G401.6 (cell line): Measurements from ENCODE around the gene RRP8.

ENCODE experiments used
- FAIRE-seq: peaks from 2 replicates; lab custom pipeline; 2012; peaks lifted over from hg19 to GRCh38; lab: Jason Lieb, UNC

RRP8 gene

GRCh38 chr11:6567371-6567745 is 36.1 kb downstream of the RRP8 start:
- FAIRE-seq = no peak

DNA sequence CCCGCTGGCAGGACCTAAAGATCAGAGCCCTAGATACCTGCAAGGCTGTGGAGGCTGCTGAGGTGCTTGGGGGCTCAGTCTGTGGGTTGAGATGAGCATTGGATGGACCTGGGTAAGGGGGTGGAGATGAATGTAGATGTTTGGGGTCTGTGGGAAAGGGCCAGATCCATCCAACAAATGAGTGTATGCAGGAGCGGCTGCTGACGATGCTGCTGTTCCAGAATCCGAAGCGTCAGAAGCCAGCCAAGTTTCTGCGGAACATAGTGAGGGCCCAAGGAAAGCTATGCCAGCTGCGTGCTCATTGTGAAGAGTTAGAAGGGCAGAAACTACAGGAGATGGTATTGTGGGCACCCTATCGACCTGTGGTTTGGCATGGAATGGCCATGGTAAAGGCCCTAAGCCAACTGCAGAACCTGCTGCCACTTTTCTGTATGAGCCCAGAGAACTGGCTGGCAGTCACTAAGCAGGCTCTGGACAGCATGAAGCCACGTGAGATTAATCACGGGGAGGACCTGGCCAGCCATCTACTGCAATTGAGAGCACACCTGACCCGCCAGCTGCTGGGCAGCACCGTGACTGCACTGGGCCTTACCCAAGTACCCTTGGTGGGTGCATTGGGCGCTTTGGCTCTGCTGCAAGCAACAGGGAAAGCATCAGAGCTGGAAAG is 36.6 kb downstream of the RRP8 start:
- no peak for FAIRE-seq

DNA sequence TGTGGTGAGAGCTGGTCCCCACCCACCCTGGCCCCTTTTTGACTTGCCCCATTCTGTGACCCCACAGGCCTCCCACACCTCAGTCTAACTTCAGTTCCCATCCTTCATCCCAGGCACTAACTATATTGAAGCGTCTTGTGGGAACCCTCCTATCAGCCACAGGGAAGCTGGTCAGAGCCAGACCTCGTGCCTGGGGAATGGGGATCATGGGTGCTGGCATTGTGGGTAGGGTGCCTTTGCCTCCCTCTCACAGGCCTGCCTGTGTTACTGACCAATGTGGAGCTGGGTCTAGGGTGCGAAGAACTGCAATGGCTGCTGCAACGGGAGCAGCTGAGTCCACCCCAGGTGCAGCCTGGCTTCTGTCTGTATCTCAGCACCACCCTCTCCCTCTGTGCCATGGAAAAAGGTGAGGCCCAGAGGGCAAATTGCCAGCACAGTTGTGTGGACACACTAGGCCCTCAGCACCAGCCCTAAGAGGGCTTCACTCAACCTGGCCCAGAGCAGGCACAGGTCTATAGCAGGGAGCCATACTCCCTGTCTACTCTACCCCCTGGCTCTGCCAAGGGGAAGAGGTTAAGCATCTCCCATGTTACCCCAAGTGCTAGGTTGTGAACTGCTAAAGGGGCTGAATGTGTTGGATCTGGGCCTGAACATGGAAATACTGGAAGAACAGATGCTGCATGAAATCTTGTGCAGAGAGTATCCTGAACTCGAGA is 37.3 kb downstream of the RRP8 start:
- FAIRE-seq = no peak

GRCh38 chr11:6565325-6565724 is 38.1 kb downstream of the RRP8 start:
- no peak for FAIRE-seq

DNA sequence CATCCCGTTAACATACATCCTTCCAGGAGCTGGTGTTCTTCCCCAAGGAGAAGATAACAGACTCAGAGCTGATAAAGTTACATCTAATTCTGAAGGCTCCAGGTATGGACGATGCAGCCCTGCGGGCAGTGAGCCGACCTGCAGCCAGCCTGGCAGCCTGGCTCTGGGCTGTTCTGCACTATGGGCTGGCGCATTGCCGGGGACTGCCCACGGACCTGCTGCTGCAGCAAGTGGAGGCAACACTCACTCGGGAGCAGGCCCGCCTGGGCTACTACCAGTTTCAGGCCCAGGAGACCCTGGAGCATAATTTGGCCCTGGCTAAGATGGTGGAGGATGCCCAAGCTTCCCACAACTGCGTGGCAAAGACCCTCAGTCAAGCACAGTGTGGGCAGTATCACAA is 39.7 kb downstream of the RRP8 start:
- no peak for FAIRE-seq

- FAIRE-seq = no peak
Observed at GRCh38 chr11:6563121-6563619, 40.2 kb downstream of the RRP8 start.

GRCh38 chr11:6561288-6561687 is 42.1 kb downstream of the RRP8 start:
- no peak for FAIRE-seq

GRCh38 chr11:6559369-6559768 is 44.0 kb downstream of the RRP8 start:
- FAIRE-seq = no peak

DNA sequence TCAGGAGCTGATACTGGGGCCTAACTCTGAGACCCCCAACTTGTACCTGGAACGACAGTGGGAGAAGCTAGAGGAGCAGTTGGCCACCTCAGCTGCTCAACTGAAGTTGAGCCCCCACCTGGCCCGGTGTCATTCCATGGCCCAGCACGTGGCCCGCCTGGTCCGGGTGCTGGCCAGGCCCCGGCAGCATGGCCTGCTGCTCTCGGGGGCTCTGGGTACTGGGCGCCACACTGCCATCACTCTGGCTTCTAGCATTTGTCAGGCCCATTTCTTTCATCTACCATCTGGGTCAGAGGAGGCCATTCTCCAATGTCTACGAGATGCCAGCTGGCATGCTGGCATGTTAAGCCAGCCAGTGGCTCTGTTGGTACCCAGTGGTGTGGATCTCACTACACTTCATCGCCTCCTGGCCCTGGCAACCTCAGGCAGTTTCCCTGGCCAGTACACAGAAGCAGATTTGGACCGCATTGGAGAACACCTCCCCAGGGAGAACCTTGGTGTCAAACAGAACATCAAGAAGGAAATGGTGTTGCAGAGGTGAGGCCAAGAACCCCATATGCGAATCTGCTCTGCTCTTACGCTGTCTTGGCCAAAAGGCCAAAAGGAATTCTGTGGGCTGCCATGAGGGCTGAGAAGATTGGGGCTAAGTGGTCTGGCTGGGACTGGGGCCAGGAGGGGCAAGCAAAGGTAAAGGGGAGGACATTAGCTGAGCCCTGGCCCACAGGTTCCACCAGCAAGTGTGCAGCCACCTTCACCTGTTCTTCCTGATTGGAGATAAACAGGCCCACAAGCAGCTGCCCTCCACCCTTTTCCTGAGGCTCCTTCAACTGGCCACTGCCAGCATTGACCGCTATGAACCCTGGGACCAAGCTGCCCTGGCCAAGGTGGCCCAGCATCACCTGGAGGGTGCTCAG is 45.4 kb downstream of the RRP8 start:
- no peak for FAIRE-seq

DNA sequence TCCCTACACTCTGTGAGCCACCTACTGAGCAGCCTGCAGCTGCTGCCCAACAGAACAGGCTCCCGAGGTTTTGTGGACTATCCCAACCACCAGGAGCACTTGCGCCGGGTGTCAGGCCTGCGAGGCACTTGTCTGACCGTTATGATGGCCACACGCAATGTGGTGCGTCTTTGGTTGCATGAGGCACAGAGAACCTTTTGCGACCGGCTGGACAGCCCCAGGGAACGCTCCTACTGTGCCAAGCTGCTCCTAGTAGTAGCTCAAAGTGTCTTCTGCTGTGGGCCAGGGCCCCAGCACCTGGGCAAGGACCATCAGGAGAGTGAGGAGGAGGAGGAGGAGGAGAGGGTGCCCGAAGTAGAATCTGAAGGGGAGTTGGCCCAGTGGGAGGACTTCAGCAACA is 46.4 kb downstream of the RRP8 start:
- no peak for FAIRE-seq

- FAIRE-seq = no peak
Observed at GRCh38 chr11:6556139-6556949, 47.1 kb downstream of the RRP8 start.

DNA sequence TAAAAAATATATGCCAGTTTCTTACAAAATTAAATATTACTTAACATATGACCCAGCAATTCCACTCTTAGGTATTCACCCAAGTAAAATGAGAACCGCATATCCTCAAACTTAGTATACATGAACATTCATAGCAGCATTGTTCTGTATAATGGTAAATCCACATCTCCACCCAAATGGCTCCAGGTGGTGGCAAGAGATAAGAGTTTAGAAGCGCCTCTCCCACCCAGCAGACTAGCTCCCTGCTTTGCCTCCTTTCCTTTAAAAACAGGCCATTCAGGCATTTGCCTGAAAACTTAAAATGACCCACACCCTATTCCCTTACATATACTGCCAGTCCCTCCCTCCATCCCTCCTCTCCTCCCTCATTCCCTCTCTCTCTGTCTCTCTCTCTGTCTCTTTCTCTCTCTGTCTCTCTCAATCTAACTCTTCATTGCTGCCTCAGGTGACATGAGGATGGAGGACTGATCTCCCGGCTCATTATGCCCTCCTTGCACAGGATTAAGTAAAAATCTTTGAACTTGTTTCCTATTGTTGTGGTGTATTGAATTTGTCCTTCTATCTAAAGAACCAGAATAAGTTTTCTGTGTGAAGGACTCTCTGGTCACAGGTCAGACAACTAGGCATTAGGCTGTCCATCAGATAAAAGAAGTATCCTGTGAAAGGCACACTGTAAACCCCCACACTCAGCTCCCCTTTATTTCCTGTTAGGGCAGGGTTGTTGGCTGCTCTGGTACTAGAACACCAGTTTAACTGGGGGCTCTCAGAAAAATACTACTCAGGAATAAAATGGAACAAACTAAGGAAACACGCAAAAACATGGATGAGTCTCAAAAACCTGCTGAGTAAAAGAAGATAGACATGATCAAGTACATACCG is 48.3 kb downstream of the RRP8 start:
- no peak for FAIRE-seq

DNA sequence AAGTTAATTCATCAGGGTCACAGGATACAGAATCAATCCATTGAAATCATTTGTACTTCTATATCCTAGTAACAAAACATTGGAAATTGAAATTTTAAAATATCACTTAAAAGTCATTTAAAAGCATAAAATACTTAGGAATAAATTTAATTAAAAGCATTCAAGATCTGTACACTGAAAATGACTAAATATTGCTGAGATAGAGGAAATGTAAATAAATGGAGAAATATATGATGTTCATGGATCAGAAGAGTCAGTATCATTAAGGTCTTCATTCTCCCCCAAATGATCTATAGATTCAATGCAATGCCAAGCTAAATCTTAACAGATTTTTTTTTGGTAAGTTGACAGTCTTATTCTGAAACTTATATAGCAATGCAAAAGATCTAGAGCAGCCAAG is 49.8 kb downstream of the RRP8 start:
- no peak for FAIRE-seq

- FAIRE-seq = no peak
Observed at GRCh38 chr11:6548641-6549040, 54.8 kb downstream of the RRP8 start.

DNA sequence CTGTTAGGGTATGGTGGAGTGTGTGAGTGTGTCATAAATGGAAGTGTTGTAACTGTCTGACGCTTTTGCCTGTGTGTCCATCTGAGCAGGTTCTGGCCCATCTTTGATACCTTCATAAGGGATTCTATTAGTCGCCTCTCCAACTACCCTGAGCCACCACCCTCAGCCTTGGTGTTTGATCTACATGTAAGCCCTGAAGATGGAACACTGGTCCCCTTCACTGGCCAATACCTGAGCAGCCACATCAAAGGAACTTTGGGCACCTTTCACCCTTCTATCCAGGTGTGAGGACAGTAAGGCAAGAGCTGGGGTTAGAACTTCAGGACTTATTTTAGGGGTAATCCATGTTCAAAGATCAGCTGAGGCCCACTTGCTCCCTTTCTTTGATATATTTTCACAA is 55.3 kb downstream of the RRP8 start:
- FAIRE-seq = no peak

- no peak for FAIRE-seq
Observed at GRCh38 chr11:6547177-6547576, 56.2 kb downstream of the RRP8 start.

DNA sequence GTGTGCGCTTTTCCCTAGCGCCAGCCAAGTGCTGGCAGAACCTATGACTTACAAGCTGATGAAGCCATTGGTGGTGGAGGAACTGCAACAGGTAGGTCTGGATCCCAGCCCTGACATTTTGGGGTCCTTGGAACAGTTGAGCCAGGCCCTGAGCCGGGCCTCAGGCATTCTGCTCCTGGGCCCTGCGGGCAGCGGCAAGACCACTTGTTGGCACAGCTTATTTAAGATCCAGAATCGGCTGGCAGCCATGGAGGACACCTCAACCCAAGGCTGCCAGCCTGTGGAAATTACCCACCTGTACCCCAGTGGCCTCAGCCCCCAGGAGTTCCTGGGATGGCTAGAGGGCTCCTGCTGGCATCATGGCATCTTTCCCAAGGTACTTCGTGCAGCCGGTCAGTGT is 56.7 kb downstream of the RRP8 start:
- FAIRE-seq = no peak

- no peak for FAIRE-seq
Observed at GRCh38 chr11:6545917-6546605, 57.4 kb downstream of the RRP8 start.
